HEK293T (cell line): ENCODE measurements around the gene HRH4.

ENCODE experiments used
- BHLHE40 ChIP-seq: fragments of 450-650 bp; IDR thresholded peaks from 2 replicates; pipeline ENCODE4 v1.6.1; 2016; ENCODE audit warnings: mild to moderate bottlenecking, moderate library complexity, borderline replicate concordance
- ELF4 ChIP-seq: fragments of 450-650 bp; IDR thresholded peaks from 2 replicates; pipeline ENCODE4 v1.6.1; 2017; ENCODE audit warnings: antibody characterized with exemption
- FOXA1 ChIP-seq: fragments of 450-650 bp; IDR thresholded peaks from 2 replicates; pipeline ENCODE4 v1.6.1; 2016; ENCODE audit warnings: mild to moderate bottlenecking
- FOXM1 ChIP-seq: fragments of 450-650 bp; IDR thresholded peaks from 2 replicates; pipeline ENCODE4 v1.6.1; 2017; ENCODE audit warnings: mild to moderate bottlenecking, borderline replicate concordance
- HDGF ChIP-seq: fragments of 450-650 bp; IDR thresholded peaks from 2 replicates; pipeline ENCODE4 v1.6.1; 2017; ENCODE audit warnings: antibody characterized with exemption, borderline replicate concordance
- L3MBTL2 ChIP-seq: fragments of 450-650 bp; conservative IDR thresholded peaks from 2 replicates; pipeline ENCODE4 v1.6.1; 2016; ENCODE audit warnings: mild to moderate bottlenecking
- SP1 ChIP-seq: fragments of 450-650 bp; IDR thresholded peaks from 2 replicates; pipeline ENCODE4 v1.6.1; 2017
- SUZ12 ChIP-seq: fragments of 450-650 bp; IDR thresholded peaks from 2 replicates; pipeline ENCODE4 v1.6.1; 2016; ENCODE audit warnings: mild to moderate bottlenecking

- TF ChIP-seq BHLHE40 (no peak), ELF4 (no peak), L3MBTL2 (no peak), FOXM1 (no peak), FOXA1 (no peak), SP1 (no peak), HDGF (no peak), SUZ12 (no peak)
These were observed 22.4 kb downstream of the HRH4 start for GRCh38 chr18:24482821-24483220.
